Measurements from ENCODE around the gene STIM2.

Gene STIM2

GRCh38 chr4:26942871-26943270 is 82.2 kb downstream of the STIM2 start:
- no peak for DNase-seq (ENCODE audit: low spot score)
- H3K27ac ChIP-seq = no peak overlapping the region
- no peak for TF ChIP-seq CTCF (conservative IDR thresholded peaks at IDR 0.05; ENCODE audit: low read depth)
- CTCF ChIA-PET = no interaction called here
- POLR2A ChIA-PET (ENCODE audit: low non-redundant PET) = no interaction called here

DNA sequence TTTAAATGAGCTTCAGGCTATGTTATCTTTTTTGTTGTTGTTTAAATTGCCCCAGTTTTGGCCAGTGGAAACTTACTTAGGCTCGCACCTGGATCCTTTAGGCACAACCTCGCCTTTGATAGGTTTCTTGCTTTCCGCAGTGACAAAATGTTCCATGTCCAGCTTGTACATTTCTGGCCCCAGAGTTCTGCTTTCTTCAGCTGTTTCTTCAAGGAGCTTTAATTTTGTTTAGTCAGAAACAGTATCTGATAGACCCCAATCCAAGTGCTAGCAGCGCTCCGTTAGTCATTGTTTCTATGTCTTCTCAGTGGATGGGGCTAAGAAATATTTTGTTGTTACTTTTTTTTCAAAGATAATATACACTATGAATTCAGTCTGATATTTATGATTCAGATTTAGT is 82.8 kb downstream of the STIM2 start:
- ChIA-PET CTCF (no interaction called here), POLR2A (ENCODE audit: low non-redundant PET) (no interaction called here)

DNA sequence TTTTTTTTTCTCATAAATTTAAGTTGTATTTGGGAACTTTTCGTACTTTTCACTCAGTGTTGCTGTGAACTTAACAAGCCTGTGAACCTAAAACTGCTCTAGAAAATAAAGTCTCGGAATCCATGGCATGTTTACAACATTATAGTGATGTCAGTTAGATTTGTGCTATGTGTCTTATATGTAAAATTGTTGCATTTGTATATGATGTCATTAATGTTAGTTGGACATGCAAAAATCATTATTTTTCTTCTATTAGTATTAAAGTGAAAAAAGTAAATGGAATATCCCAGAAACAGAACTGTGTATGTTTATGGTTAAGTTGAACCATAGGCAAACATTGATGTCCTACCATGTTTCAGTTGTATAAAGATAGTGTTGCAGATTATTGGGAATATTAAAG is 85.2 kb downstream of the STIM2 start:
- ChIA-PET CTCF (no interaction called here), POLR2A (ENCODE audit: low non-redundant PET) (no interaction called here)
- no peak for DNase-seq (ENCODE audit: low spot score)
- no peak for TF ChIP-seq CTCF (conservative IDR thresholded peaks at IDR 0.05; ENCODE audit: low read depth)
- no peak overlapping the region for H3K27ac ChIP-seq

More for the DNA sequence above, 82.8 kb downstream of the STIM2 start:
- DNase-seq (ENCODE audit: low spot score) = no peak
- no peak overlapping the region for H3K27ac ChIP-seq
- TF ChIP-seq CTCF (conservative IDR thresholded peaks at IDR 0.05; ENCODE audit: low read depth) = no peak

- no peak overlapping the region for H3K27ac ChIP-seq
- no peak for DNase-seq (ENCODE audit: low spot score)
- no peak for TF ChIP-seq CTCF (conservative IDR thresholded peaks at IDR 0.05; ENCODE audit: low read depth)
- ChIA-PET CTCF (no interaction called here), POLR2A (ENCODE audit: low non-redundant PET) (no interaction called here)
Measured at GRCh38 chr4:26947318-26947717, 86.7 kb downstream of the STIM2 start.

DNA sequence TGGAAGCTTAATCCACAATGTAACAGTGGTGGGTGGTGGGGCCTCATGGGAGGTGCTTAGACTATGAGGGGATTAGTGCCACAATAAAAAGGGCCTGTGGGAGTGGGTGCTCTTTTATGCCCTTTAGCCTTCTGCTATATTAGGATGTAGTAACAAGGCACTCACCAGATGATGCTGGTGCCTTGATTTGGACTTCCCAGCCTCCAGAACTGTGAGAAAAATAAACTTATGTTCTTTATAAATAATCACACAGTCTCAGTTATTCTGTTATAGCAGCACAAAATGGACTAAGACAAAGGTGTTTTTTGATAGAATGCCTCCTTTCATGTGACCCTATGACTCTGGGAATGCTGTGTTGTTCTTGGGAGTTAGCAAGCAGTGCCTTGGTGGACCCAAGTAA is 89.8 kb downstream of the STIM2 start:
- H3K27ac ChIP-seq = no peak overlapping the region
- no peak for DNase-seq (ENCODE audit: low spot score)
- POLR2A ChIA-PET (ENCODE audit: low non-redundant PET) = no interaction called here
- no peak for TF ChIP-seq CTCF (conservative IDR thresholded peaks at IDR 0.05; ENCODE audit: low read depth)
- CTCF ChIA-PET = no interaction called here

DNA sequence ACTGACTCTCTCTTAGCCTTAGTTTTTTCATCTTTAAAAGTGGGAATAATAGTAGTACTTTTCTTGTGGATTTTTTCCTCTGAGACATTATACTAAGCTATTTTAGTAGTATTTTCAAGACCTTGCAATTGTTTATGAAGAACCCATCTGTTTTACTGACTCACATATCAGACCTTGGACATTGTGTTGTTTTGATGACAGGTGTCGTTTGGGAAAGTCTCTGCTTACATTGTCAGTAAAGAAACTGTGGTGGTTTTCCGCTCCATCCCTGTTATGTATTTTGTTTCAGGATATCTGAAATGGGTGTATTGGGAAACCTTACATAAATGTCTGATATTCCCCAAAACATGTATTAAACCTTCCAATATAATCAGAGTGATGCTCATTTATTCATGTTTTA is 92.2 kb downstream of the STIM2 start:
- TF ChIP-seq CTCF (conservative IDR thresholded peaks at IDR 0.05; ENCODE audit: low read depth) = no peak
- ChIA-PET CTCF (no interaction called here), POLR2A (ENCODE audit: low non-redundant PET) (no interaction called here)
- no peak for DNase-seq (ENCODE audit: low spot score)
- no peak overlapping the region for H3K27ac ChIP-seq

DNA sequence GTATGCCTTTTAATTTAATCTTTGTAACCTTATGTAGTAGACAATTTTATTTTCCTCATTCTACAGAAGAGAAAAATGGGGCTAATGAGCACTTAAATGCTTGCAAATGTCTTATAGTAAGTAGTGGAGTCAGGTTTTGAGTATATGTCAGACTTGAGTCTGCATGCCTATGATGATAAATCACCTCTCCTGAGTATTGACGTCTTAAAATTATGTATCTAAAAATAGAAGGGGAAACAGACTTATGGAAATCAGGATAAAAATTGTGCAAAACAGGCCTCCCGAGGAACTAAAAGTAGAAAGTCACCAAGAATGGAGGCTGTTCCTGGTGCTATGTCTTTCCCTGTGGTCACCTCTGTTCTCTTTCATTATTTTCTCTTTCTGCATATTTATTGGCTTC is 92.7 kb downstream of the STIM2 start:
- DNase-seq (ENCODE audit: low spot score) = no peak
- ChIA-PET CTCF (no interaction called here), POLR2A (ENCODE audit: low non-redundant PET) (no interaction called here)
- no peak overlapping the region for H3K27ac ChIP-seq
- no peak for TF ChIP-seq CTCF (conservative IDR thresholded peaks at IDR 0.05; ENCODE audit: low read depth)

Data from RWPE1 (cell line).